ENCODE data around the gene SKAP2. TPM values are rescaled to one million over a fixed set of nuclear protein-coding genes. Genes with fewer than 3 reads are reported as not detected.

The SKAP2 gene
- total RNA-seq, 1 experiment from 2014 or later: 30.7 TPM

DNA sequence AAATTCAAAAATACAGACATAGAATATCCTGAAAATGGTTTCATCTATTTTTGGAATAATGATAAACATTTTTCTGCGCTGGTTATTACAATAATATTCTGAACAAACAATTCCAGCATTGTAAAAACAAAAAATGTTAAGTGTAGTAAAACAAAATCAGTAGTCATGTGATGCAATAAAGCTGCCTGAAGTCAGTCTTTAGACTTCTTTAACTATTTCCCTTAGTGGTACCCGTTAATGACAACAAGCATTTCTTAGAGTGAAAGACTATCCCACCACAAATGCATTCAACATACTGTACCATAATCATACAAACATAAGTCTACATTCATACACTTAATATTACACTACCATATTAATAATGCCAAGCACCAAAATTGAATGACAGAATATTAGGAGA, 1.6 kb downstream of the SKAP2 start (continued):
- TF ChIP-seq, protein P1, sequence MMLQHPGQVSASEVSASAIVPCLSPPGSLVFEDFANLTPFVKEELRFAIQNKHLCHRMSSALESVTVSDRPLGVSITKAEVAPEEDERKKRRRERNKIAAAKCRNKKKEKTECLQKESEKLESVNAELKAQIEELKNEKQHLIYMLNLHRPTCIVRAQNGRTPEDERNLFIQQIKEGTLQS (IDR thresholded peaks at IDR 0.05): no peak
- TF ChIP-seq, protein P2, sequence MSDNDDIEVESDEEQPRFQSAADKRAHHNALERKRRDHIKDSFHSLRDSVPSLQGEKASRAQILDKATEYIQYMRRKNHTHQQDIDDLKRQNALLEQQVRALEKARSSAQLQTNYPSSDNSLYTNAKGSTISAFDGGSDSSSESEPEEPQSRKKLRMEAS (IDR thresholded peaks at IDR 0.05): no peak

DNA sequence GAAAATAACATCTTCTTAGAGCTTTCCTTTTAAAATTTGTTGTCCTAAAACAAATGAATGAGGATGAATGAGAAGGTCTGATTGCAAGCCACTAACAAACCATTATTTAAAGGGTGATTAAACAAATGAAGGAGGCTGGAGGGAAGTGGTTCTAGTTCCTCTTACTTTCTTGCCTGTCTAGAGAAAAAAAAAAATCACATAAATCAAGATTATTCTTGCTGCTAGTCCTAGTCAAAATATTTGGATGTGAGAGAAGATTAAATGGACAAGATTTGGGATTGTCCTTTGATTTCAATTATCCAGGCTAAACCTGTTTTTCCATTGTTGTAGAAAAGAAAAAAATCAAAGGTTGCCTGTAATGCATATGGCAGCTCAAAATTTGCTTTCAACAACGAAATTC, 3.3 kb downstream of the SKAP2 start:
- H3K9me2 ChIP-seq (ENCODE audit: insufficient read depth): no peaks in the 10 kb centered on the region
- BruUV-seq (replicated peaks): no TSS peak
- DNase-seq (ENCODE audit: low read depth, low spot score) (no peak), ATAC-seq (no peak)
- H3K36me3 ChIP-seq (ENCODE audit: control insufficient read depth in 1 of 2, insufficient read depth in 2 of 2, low read length in 2 of 2): no peaks in the 10 kb centered on the region
- H3K79me2 ChIP-seq (ENCODE audit: insufficient read depth, low read length): peaks cover 12% of the 10 kb centered on the region
- ChIA-PET POLR2A (no interaction called here), CTCF (no interaction called here), RAD21 (ENCODE audit: low non-redundant PET in 1 of 2, low total read pairs in 2 of 2, uncharacterized antibody in 2 of 2, unreplicated experiment in 2 of 2) (interaction anchor here in 1 of 2 experiments (0.6 kb wide), 1 partner anchor 300 kb away, joined by 6 read pairs; no protein-coding TSS in a partner anchor)
- no peak overlapping the region for H3K9ac ChIP-seq (ENCODE audit: low read length)
- intact Hi-C loops (cut with micrococcal nuclease): loop anchor here (5.0 kb wide), 1 partner anchor 186 kb away; no protein-coding TSS in a partner anchor
- H3K27me3 ChIP-seq (ENCODE audit: insufficient read depth, low read length): no peaks in the 10 kb centered on the region
- H3K9me3 ChIP-seq (ENCODE audit: control insufficient read depth in 1 of 2, insufficient read depth in 1 of 2, low read depth in 1 of 2, low read length in 2 of 2): no peaks in the 10 kb centered on the region
- H3K4me2 ChIP-seq (ENCODE audit: low read length): no peak overlapping the region
- H3K4me3 ChIP-seq (replicated peaks in 1 of 2; ENCODE audit: low read depth in 1 of 2, low read length in 2 of 2): no peak overlapping the region
- no peak overlapping the region for H3K27ac ChIP-seq (ENCODE audit: low read depth, low read length)
- H3K4me1 ChIP-seq (ENCODE audit: control insufficient read depth in 1 of 2, insufficient read depth in 2 of 2, low read length in 2 of 2): peaks cover 0 to 54% of the 10 kb centered on the region in 2 experiments; a peak in 3 of 4 replicates
- H4K20me1 ChIP-seq (ENCODE audit: insufficient read depth): no peaks in the 10 kb centered on the region
- H2AFZ ChIP-seq (ENCODE audit: low read depth, low read length, poor library complexity, severe bottlenecking): no peak overlapping the region
- TF ChIP-seq YY1 (IDR thresholded peaks at IDR 0.05; ENCODE audit: extremely low read depth, insufficient replicate concordance, low read depth, low read length): no peak
- TF ChIP-seq FOSL1 (IDR thresholded peaks at IDR 0.05; ENCODE audit: low read depth): no peak
- TF ChIP-seq EZH2phosphoT487 (IDR thresholded peaks at IDR 0.05; ENCODE audit: borderline replicate concordance): no peak
- TF ChIP-seq, protein P2 (IDR thresholded peaks at IDR 0.05): no peak
- TF ChIP-seq, protein P3, sequence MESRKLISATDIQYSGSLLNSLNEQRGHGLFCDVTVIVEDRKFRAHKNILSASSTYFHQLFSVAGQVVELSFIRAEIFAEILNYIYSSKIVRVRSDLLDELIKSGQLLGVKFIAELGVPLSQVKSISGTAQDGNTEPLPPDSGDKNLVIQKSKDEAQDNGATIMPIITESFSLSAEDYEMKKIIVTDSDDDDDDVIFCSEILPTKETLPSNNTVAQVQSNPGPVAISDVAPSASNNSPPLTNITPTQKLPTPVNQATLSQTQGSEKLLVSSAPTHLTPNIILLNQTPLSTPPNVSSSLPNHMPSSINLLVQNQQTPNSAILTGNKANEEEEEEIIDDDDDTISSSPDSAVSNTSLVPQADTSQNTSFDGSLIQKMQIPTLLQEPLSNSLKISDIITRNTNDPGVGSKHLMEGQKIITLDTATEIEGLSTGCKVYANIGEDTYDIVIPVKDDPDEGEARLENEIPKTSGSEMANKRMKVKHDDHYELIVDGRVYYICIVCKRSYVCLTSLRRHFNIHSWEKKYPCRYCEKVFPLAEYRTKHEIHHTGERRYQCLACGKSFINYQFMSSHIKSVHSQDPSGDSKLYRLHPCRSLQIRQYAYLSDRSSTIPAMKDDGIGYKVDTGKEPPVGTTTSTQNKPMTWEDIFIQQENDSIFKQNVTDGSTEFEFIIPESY (IDR thresholded peaks at IDR 0.05; ENCODE audit: extremely low read depth, insufficient replicate concordance, low read length): no peak
- TF ChIP-seq CEBPB (IDR thresholded peaks at IDR 0.05; ENCODE audit: low read depth): no peak
- no peak for TF ChIP-seq TCF7L2 (IDR thresholded peaks at IDR 0.05; ENCODE audit: borderline replicate concordance, extremely low read depth, insufficient read depth, insufficient read length)
- TF ChIP-seq RAD21 (IDR thresholded peaks at IDR 0.05; ENCODE audit: low read depth): no peak
- TF ChIP-seq POLR2AphosphoS5 (IDR thresholded peaks at IDR 0.05; ENCODE audit: low read depth, low read length): no peak
- no peak for TF ChIP-seq SP1 (IDR thresholded peaks at IDR 0.05; ENCODE audit: low read depth)
- TF ChIP-seq, protein P4, sequence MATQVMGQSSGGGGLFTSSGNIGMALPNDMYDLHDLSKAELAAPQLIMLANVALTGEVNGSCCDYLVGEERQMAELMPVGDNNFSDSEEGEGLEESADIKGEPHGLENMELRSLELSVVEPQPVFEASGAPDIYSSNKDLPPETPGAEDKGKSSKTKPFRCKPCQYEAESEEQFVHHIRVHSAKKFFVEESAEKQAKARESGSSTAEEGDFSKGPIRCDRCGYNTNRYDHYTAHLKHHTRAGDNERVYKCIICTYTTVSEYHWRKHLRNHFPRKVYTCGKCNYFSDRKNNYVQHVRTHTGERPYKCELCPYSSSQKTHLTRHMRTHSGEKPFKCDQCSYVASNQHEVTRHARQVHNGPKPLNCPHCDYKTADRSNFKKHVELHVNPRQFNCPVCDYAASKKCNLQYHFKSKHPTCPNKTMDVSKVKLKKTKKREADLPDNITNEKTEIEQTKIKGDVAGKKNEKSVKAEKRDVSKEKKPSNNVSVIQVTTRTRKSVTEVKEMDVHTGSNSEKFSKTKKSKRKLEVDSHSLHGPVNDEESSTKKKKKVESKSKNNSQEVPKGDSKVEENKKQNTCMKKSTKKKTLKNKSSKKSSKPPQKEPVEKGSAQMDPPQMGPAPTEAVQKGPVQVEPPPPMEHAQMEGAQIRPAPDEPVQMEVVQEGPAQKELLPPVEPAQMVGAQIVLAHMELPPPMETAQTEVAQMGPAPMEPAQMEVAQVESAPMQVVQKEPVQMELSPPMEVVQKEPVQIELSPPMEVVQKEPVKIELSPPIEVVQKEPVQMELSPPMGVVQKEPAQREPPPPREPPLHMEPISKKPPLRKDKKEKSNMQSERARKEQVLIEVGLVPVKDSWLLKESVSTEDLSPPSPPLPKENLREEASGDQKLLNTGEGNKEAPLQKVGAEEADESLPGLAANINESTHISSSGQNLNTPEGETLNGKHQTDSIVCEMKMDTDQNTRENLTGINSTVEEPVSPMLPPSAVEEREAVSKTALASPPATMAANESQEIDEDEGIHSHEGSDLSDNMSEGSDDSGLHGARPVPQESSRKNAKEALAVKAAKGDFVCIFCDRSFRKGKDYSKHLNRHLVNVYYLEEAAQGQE (IDR thresholded peaks at IDR 0.05; ENCODE audit: low read depth): no peak
- TF ChIP-seq EZH2 (IDR thresholded peaks at IDR 0.05): no peak
- TF ChIP-seq SIN3A (IDR thresholded peaks at IDR 0.05; ENCODE audit: low read depth): no peak
